Smooth muscle cell (in vitro differentiated cells): ENCODE data around the gene SULT2B1. TPM values are rescaled to one million over a fixed set of nuclear protein-coding genes. Genes with fewer than 3 reads are reported as not detected.

Experiments
- DNase-seq: peaks from one replicate; lab custom pipeline; 2025; ENCODE audit not compliant: unreplicated experiment; lab: John Stamatoyannopoulos, UW
- H2AFZ ChIP-seq: fragments of 200-600 bp; sonication (generic); 2 replicates; pipeline ENCODE4 v1.6.0; 2016; ENCODE audit warnings: antibody characterized with exemption, low read depth, mild to moderate bottlenecking
- H3F3A ChIP-seq: fragments of 200-600 bp; sonication (generic); 2 replicates; pipeline ENCODE4 v1.6.0; 2017; ENCODE audit warnings: antibody characterized with exemption, low read depth
- H3K27ac ChIP-seq: fragments of 200-600 bp; sonication (generic); 2 replicates; pipeline ENCODE4 v1.5.1; 2016; ENCODE audit warnings: low read depth, mild to moderate bottlenecking
- H3K27me3 ChIP-seq: fragments of 200-600 bp; sonication (generic); 2 replicates; pipeline ENCODE4 v1.6.1; 2016; ENCODE audit warnings: low read depth, mild to moderate bottlenecking
- H3K36me3 ChIP-seq: fragments of 200-600 bp; sonication (generic); 2 replicates; pipeline ENCODE4 v1.5.1; 2016; ENCODE audit warnings: low read depth
- H3K4me1 ChIP-seq: fragments of 200-600 bp; sonication (generic); 2 replicates; pipeline ENCODE4 v1.5.1; 2016; ENCODE audit warnings: low read depth
- H3K4me2 ChIP-seq: fragments of 200-600 bp; sonication (generic); 2 replicates; pipeline ENCODE4 v1.6.0; 2016; ENCODE audit warnings: mild to moderate bottlenecking
- H3K4me3 ChIP-seq: fragments of 200-600 bp; sonication (generic); 2 replicates; pipeline ENCODE4 v1.5.1; 2016; ENCODE audit warnings: mild to moderate bottlenecking
- H3K79me2 ChIP-seq: fragments of 200-600 bp; sonication (generic); 2 replicates; pipeline ENCODE4 v1.6.0; 2016; ENCODE audit warnings: low read depth, mild to moderate bottlenecking
- H3K9ac ChIP-seq: fragments of 200-600 bp; sonication (generic); 2 replicates; pipeline ENCODE4 v1.6.0; 2016; ENCODE audit warnings: low read depth
- H3K9me3 ChIP-seq: fragments of 200-600 bp; sonication (generic); replicated peaks from 2 replicates; pipeline ENCODE4 v1.5.1; 2016; ENCODE audit warnings: low read depth
- H4K20me1 ChIP-seq: fragments of 200-600 bp; sonication (generic); 2 replicates; pipeline ENCODE4 v1.6.0; 2016; ENCODE audit warnings: low read depth
- WGBS: methylation state at CpG from one replicate; pipeline ENCODE4 v1.1.7; 2016; ENCODE audit warnings: low lambda C conversion rate; 5-methylcytosine and 5-hydroxymethylcytosine counted together
- polyA plus RNA-seq: library from polyadenylated mRNA; unstranded; fragments of >200 nt; fragmentation: Nextera tagmentation; extraction: Ambion mirVana; gene quantifications from 2 replicates; pipeline ENCODE4 v1.2.1, GENCODE V29; 2016
- total RNA-seq: library from RNA; depleted of rRNA; stranded (reverse); fragments of >200 nt; gene quantifications from 2 replicates; pipeline ENCODE4 v1.2.3, GENCODE V29; 2014
- TF ChIP-seq, protein P1 (sequence below): fragments of 200-600 bp; sonication (generic); IDR thresholded peaks from 2 replicates; pipeline ENCODE4 v1.5.1; 2017; ENCODE audit warnings: borderline replicate concordance, mild to moderate bottlenecking, antibody characterized with exemption; ENCODE audit not compliant: insufficient read depth, poor library complexity, severe bottlenecking

Gene SULT2B1
- total and polyA plus RNA-seq, 2 experiments from 2014 or later = 1.7 to 2.3 TPM

DNA sequence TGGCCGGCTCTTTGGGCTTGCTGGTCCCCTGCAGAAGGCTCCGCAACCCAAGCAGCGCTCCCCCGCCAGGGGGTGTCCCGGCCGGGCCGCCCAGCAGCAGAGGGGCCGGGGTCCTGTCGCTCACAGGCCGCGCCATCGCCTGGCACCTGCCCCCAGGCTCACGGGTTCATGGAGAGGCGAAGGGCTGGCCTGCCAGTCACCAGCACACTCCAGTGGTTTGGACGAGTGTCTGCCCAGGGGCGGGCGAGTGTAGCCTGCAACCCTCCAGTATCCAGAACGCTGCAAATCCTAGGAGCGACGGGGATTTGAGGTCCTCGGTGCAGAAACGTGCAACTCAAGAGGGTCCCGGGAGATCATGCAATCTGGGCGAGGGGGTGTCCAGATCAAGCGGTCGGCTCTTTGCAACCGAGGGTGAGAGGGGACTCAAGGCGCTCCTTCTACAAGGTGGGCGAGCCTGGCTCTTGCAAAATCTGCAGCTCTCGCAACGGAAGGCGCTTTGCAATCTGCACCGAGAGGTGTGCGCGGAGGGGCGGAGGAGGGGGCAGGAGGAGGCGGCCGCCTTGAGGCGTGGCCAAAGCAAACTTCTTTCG lies 85.0 kb downstream of the SULT2B1 start, which contains the start of gene DBP:
DBP (minus strand) TSS at position 521 of the 590 bp plus-strand sequence; CDS start at position 136, 385 bp downstream.
- 3% methylated on average over 38 of the region's 40 CpGs for WGBS
- Histone ChIP-seq H3K4me2 (peak within 1 kb of the TSS; percentile 79), H3K4me3 (peak within 1 kb of the TSS; percentile 60), H3K4me1 (peaks cover 4% of the 10 kb centered on the region), H3K79me2 (no peaks in the 10 kb centered on the region), H3K27me3 (peaks cover 6% of the 10 kb centered on the region), H3K36me3 (no peaks in the 10 kb centered on the region), H3K27ac (peak within 1 kb of the TSS; percentile 65), H2AFZ (peak within 1 kb of the TSS; percentile 76), H3K9me3 (no peaks in the 10 kb centered on the region), H3F3A (peaks cover 12% of the 10 kb centered on the region), H4K20me1 (no peaks in the 10 kb centered on the region), H3K9ac (peak within 1 kb of the TSS; percentile 73)
- DNase-seq = no peak
- TF ChIP-seq, protein P1, sequence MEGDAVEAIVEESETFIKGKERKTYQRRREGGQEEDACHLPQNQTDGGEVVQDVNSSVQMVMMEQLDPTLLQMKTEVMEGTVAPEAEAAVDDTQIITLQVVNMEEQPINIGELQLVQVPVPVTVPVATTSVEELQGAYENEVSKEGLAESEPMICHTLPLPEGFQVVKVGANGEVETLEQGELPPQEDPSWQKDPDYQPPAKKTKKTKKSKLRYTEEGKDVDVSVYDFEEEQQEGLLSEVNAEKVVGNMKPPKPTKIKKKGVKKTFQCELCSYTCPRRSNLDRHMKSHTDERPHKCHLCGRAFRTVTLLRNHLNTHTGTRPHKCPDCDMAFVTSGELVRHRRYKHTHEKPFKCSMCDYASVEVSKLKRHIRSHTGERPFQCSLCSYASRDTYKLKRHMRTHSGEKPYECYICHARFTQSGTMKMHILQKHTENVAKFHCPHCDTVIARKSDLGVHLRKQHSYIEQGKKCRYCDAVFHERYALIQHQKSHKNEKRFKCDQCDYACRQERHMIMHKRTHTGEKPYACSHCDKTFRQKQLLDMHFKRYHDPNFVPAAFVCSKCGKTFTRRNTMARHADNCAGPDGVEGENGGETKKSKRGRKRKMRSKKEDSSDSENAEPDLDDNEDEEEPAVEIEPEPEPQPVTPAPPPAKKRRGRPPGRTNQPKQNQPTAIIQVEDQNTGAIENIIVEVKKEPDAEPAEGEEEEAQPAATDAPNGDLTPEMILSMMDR = no peak

DNA sequence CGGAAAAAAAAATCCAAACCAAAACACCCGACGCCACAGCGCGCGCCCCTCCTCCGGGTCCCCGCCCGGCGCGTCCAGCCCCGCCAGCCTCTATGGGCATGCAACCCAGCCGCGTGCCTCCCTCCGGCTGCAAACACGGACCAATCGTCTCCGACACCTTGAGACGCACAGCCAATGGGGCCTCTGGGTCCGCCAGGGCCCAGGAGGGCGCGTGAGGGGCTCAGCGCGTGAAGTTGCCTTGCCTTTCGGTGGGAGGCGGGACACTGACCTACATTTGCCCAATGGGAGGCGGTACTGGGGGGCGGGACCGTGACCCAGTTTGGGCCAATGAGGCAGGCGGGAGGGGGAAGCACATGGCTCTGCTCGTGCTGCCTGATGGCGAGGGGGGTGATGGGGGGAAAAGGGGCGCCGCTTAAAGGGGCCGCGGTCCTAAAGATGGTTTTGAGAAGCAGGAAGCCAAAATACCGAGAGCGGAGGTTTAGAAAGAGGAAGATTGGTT lies 85.5 kb downstream of the SULT2B1 start:
- no peaks in the 10 kb centered on the region for H3K9me3 ChIP-seq
- H3K27ac ChIP-seq = peak overlapping the region; percentile 65
- peak; percentile 94 for DNase-seq
- under 1% methylated on average over 34 of the region's 38 CpGs for WGBS
- H3K27me3 ChIP-seq = peaks cover 6% of the 10 kb centered on the region
- peak overlapping the region; percentile 76 for H2AFZ ChIP-seq
- TF ChIP-seq, protein P1 = no peak
- H3F3A ChIP-seq = peaks cover 12% of the 10 kb centered on the region
- peak overlapping the region; percentile 60 for H3K4me3 ChIP-seq
- H3K4me2 ChIP-seq = peak overlapping the region; percentile 79
- H3K9ac ChIP-seq = peak overlapping the region; percentile 73
- H4K20me1 ChIP-seq = no peaks in the 10 kb centered on the region
- no peaks in the 10 kb centered on the region for H3K36me3 ChIP-seq
- H3K4me1 ChIP-seq = peaks cover 4% of the 10 kb centered on the region
- no peaks in the 10 kb centered on the region for H3K79me2 ChIP-seq

DNA sequence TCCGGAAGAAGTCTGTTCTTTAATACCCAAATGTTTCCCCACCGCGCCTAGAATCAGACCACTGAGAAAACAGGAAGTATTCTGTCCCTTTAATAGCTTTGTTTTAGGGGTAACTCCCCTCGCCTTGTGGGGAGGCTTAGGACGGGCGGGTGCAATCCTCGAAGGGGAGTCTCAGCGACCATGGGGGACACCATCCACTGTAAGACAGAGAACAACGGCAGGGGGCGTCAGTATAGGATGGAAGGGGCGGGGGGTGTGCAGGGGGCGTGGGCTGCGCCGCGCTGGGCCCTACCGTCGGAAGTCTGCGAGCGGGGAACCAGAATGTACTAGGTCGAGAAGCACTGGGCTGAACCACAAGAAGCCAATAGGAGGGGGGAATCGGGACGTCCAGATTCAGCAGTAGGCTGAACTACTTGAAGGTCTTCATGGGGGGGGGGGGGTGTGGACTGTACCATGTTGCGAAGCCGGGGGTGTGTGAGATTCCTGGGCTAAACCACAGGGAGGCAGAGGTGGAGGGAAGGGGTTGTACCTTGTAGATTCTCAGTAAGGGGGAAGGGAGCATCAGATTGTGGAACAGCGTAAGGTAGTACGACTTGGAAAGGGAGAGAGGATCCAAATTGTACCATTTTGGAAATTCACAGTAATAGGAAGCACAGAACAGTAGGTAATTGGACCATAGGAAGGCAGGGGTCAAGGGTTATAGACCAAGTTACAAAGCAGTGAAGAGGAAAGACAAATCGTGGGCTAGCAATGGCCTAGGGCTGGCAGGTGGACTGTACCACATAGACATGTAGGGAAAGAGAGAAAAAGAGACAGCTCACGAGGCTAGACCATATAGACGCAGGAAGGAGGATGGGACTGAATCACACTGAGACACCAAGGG lies 86.2 kb downstream of the SULT2B1 start:
- no peaks in the 10 kb centered on the region for H3K9me3 ChIP-seq
- H2AFZ ChIP-seq = peak overlapping the region; percentile 76
- peak; percentile 57 for DNase-seq
- peak overlapping the region; percentile 60 for H3K4me3 ChIP-seq
- no peaks in the 10 kb centered on the region for H3K36me3 ChIP-seq
- TF ChIP-seq, protein P1 = no peak
- peaks cover 12% of the 10 kb centered on the region for H3F3A ChIP-seq
- no peaks in the 10 kb centered on the region for H3K79me2 ChIP-seq
- H3K27me3 ChIP-seq = peaks cover 6% of the 10 kb centered on the region
- H4K20me1 ChIP-seq = no peaks in the 10 kb centered on the region
- peaks cover 4% of the 10 kb centered on the region for H3K4me1 ChIP-seq
- H3K9ac ChIP-seq = peak overlapping the region; percentile 73
- 13% methylated on average over 26 of the region's 29 CpGs for WGBS
- peak overlapping the region; percentile 65 for H3K27ac ChIP-seq
- peak overlapping the region; percentile 79 for H3K4me2 ChIP-seq
